ENCODE data around the gene MAP4K3. TPM values are rescaled to one million over a fixed set of nuclear protein-coding genes. Genes with fewer than 3 reads are reported as not detected.
A peak's percentile ranks its signal among the peaks of the same experiment; 100 is the strongest.

Gene MAP4K3
- total RNA-seq, 1 donor from 2014 or later: 11.0 TPM

DNA sequence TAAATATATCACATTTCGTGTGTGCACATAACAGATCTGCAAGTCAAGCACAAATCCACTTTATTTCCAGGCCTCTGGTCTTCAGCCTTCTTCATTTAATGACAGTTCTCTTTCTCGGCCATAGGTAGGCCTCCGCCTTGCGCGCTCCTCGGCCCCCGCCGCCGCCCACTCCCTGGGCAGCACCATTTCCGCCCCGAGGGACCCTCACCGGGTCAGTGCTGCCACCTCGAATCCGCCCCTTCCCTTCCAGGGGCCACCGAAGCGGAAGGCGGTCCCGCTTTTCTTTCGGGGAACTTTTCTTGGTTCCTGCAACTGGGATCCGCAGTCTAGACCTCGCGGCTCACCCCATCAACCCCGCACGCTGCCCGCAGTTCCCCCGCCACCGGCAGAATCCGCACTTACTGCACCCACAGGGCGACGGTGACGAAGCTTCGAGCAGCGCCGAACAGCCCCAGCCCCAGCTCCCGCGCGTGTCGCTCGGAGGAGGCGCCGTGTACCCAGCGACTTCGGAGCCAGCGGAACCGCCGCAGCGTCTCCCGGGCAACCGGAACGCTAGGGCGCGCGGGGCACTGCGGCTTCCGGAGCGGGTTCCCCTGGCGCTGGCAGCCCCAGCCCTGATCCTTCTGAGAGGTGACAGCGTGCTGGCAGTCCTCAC lies 193.5 kb downstream of the MAP4K3 start, which contains the start of gene CDKL4:
Gene CDKL4, minus strand, starts transcription at position 502 of the 655 bp plus-strand sequence.
- Mint-ChIP-seq H3K27me3 (no peaks in the 10 kb centered on the region), H3K4me1 (peaks cover 23% of the 10 kb centered on the region), H3K4me3 (peak within 1 kb of the TSS; percentile 87), H3K36me3 (ENCODE audit: low read depth) (no peaks in the 10 kb centered on the region), H3K9me3 (no peaks in the 10 kb centered on the region), H3K27ac (peak within 1 kb of the TSS; percentile 35)
- peak; percentile 81 for ATAC-seq (ENCODE audit: low read depth)
- ChIA-PET POLR2A (no interaction called here), CTCF (no interaction called here)
- TF ChIP-seq, protein P1, sequence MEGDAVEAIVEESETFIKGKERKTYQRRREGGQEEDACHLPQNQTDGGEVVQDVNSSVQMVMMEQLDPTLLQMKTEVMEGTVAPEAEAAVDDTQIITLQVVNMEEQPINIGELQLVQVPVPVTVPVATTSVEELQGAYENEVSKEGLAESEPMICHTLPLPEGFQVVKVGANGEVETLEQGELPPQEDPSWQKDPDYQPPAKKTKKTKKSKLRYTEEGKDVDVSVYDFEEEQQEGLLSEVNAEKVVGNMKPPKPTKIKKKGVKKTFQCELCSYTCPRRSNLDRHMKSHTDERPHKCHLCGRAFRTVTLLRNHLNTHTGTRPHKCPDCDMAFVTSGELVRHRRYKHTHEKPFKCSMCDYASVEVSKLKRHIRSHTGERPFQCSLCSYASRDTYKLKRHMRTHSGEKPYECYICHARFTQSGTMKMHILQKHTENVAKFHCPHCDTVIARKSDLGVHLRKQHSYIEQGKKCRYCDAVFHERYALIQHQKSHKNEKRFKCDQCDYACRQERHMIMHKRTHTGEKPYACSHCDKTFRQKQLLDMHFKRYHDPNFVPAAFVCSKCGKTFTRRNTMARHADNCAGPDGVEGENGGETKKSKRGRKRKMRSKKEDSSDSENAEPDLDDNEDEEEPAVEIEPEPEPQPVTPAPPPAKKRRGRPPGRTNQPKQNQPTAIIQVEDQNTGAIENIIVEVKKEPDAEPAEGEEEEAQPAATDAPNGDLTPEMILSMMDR (IDR thresholded peaks at IDR 0.05): no peak
- DNase-seq: peak; percentile 47
- intact Hi-C loops (cut with micrococcal nuclease): no loop called here

DNA sequence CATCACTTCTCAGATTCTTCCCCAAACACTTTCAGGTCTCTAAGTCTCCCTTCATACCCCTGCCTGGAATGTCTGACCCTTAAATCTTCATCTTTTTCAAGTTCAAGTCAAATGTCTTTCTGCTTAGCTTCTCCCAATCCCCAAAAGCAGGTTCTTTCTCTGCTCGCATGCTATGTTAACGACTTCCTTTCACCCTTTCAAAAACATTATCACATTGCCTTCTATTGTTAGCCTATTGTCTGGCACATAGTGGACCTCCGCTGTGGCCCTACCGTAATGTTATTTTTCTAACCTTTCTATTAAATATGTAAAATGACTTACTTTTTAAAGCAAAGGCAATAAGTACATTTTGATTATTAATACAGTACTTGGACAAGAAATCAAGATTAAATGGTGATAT lies 195.5 kb downstream of the MAP4K3 start:
- DNase-seq: no peak
- TF ChIP-seq, protein P1 (IDR thresholded peaks at IDR 0.05): no peak
- peaks cover 4% of the 10 kb centered on the region for H3K36me3 Mint-ChIP-seq (ENCODE audit: low read depth)
- ChIA-PET CTCF (no interaction called here), POLR2A (no interaction called here)
- no peak for ATAC-seq (ENCODE audit: low read depth)
- H3K27me3 Mint-ChIP-seq: no peaks in the 10 kb centered on the region
- no peak overlapping the region for H3K27ac Mint-ChIP-seq
- intact Hi-C loops (cut with micrococcal nuclease): no loop called here
- no peak overlapping the region for H3K4me3 Mint-ChIP-seq
- peaks cover 3% of the 10 kb centered on the region for H3K9me3 Mint-ChIP-seq
- H3K4me1 Mint-ChIP-seq: peaks cover 22% of the 10 kb centered on the region

DNA sequence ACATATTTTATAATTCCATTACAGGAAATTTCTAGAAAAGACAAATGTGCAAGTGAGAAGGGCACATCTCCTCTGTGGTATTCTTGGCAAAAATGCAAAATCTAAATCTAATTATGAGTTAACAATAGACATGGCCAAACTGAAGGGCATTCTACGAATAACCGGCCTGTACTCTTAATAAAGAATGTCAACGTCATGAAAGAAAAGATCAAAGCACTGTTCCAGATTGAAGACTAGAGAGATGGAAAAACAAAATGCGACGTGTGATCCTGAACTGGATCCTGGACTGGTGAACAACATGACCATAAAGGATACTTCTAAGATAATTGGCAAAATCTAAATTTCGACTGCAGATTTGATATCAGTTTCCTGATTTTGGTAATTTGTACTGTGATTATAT lies 196.3 kb downstream of the MAP4K3 start:
- Mint-ChIP-seq H3K4me3 (no peak overlapping the region), H3K36me3 (ENCODE audit: low read depth) (peaks cover 6% of the 10 kb centered on the region), H3K27ac (no peak overlapping the region), H3K9me3 (peaks cover 8% of the 10 kb centered on the region), H3K4me1 (peaks cover 14% of the 10 kb centered on the region), H3K27me3 (no peaks in the 10 kb centered on the region)
- ATAC-seq (ENCODE audit: low read depth) (no peak), DNase-seq (no peak)
- TF ChIP-seq, protein P1 (IDR thresholded peaks at IDR 0.05): no peak
- ChIA-PET POLR2A (no interaction called here), CTCF (interaction anchor here (1.3 kb wide), 1 partner anchor 11 kb away, joined by 3 read pairs; no protein-coding TSS in a partner anchor)
- intact Hi-C loops (cut with micrococcal nuclease): no loop called here

DNA sequence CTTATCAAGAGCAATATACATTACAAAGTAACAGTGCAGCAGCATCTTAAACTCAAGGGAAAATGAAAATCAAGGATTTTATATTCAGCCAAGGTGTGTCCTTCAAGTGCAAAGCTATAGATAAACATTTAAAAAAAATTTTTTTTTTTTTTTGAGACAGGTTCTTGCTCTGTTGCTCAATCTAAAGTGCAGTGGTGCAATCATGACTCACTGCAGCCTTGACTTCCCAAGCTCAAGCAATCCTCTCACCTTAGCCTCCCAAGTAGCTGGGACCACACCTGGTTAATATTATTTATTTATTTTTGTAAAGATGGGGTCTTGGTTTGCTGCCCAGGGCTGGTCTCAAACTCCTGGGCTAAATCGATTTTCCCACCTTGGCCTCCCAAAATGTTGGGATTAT lies 202.3 kb downstream of the MAP4K3 start:
- H3K9me3 Mint-ChIP-seq: peaks cover 11% of the 10 kb centered on the region

DNA sequence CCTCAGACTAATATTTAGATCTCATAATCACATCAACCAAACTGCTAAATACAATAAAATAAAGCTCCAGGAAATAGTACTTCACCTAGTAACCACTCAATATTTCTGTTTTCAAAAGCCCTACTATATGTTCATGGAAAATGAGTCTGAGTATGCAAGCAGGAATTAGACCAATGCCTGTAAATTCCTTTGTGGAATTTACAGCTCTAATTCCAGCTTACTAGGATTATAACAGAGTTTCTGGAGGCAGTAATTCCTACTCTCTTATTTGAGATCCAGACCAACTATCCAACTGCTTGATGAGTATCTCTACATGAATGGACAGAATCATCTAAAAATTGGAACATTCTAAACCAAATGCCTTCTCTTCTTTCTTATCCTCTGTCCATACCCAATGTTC lies 204.9 kb downstream of the MAP4K3 start:
- DNase-seq (no peak), ATAC-seq (ENCODE audit: low read depth) (no peak)
- intact Hi-C loops (cut with micrococcal nuclease): no loop called here
- CTCF ChIA-PET: interaction anchor here (1.3 to 6.7 kb wide), 2 partner anchors 173 to 284 kb away, joined by 5 to 230 read pairs; no protein-coding TSS in a partner anchor
- H3K4me3 Mint-ChIP-seq: no peak overlapping the region
- POLR2A ChIA-PET: no interaction called here
- no peak overlapping the region for H3K27ac Mint-ChIP-seq
- TF ChIP-seq, protein P1 (IDR thresholded peaks at IDR 0.05): no peak
- peaks cover 11% of the 10 kb centered on the region for H3K9me3 Mint-ChIP-seq
- H3K27me3 Mint-ChIP-seq: no peaks in the 10 kb centered on the region
- H3K36me3 Mint-ChIP-seq (ENCODE audit: low read depth): peaks cover 8% of the 10 kb centered on the region
- peaks cover 15% of the 10 kb centered on the region for H3K4me1 Mint-ChIP-seq

More for the DNA sequence above, 202.3 kb downstream of the MAP4K3 start:
- H3K4me3 Mint-ChIP-seq: no peak overlapping the region
- intact Hi-C loops (cut with micrococcal nuclease): no loop called here
- POLR2A ChIA-PET: interaction anchor here (0.6 kb wide), 1 partner anchor 484 kb away, joined by 3 read pairs; no protein-coding TSS in a partner anchor
- no peak for DNase-seq
- TF ChIP-seq, protein P1 (IDR thresholded peaks at IDR 0.05): no peak
- CTCF ChIA-PET: interaction anchor here (0.7 to 1.8 kb wide), 3 partner anchors 175 to 495 kb away, joined by 3 to 5 read pairs (median 4); no protein-coding TSS in a partner anchor
- no peak for ATAC-seq (ENCODE audit: low read depth)
- no peak overlapping the region for H3K27ac Mint-ChIP-seq
- H3K27me3 Mint-ChIP-seq: no peaks in the 10 kb centered on the region
- H3K4me1 Mint-ChIP-seq: peaks cover under 1% of the 10 kb centered on the region
- H3K36me3 Mint-ChIP-seq (ENCODE audit: low read depth): peaks cover 8% of the 10 kb centered on the region

Measured in activated B cell treated with CpG ODN at 0.5 μM for 24 hours (primary cell).